ENCODE measurements around the gene BEX3.
"Not testable (repeated sequence)": the region's sequence is repeated elsewhere in the genome, so short reads cannot be mapped to it uniquely, and the experiment has no call there.

- TF ChIP-seq CTCF, EP300, POLR2A, POLR2AphosphoS5 (IDR thresholded peaks at IDR 0.05): not testable (repeated sequence)
Observed at GRCh38 chrX:103385283-103385830, 9.0 kb downstream of the BEX3 start.
